Fibroblast of skin of left quadriceps (primary cell): Measurements from ENCODE around the gene FOXP2.
"Not testable (repeated sequence)": the region's sequence is repeated elsewhere in the genome, so short reads cannot be mapped to it uniquely, and the experiment has no call there.

Experiments used
- DNase-seq, 2 experiments: peaks; one replicate each; pipeline ENCODE4 v3.0.0-alpha.2; 2013; ENCODE audit warnings: low read depth in 2 of 2

FOXP2 gene

DNA sequence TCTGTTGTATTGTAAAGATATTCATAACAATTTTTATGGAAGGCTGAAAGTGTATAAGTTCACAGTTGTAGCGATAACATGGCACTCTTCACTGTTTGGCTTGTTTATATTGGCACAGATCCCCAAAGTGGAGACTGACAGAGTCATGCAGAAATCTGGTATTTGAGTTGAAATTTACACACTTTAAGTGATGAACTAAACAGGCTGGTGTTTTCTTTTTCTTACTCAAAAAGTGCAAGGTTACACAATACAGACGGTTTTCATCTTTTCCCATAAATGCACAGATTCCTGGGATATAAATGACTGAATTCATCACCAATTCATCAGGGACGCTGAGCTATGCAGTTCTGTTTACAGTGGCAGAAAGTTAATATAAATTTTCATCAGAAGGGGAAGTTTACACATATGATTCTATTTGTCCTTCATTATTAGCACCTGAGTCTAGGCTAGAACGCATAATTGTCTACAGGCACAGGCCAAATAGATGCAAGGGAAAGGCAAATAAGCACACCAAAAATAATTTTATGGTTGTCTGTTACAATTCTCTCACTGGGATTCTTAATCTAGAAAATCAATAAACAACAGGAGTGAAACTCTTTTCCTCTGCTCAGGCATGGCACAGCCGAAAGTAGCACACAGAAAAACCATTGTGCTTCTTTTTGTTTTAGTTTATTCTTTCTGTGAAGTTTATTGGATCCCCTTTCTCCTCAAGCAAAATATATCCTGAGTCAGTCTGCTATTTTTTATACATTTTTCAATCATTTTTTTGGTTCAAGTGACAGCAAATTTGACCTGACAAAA is 88.0 kb downstream of the FOXP2 start:
- peak; percentile 40 to 47 for DNase-seq

DNA sequence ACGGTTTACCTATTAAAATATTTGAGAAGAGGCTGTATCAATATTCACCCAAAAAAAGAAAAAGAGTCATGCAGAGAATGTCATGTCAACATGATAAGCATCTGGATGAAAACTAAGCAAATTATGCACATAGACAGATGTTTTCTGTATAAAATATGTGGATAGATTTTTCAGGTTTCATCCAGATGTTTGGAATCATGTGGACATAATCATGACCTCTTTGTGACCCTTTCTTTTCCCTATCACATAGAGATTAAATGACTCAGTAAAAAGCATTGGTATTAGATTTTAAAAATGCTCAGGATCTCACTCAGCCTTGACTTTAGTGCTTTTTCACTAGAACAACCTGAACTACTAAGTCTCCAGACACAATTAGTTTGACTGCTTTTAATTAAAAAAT is 90.0 kb downstream of the FOXP2 start:
- peak in 1 of 2 experiments; percentile 12 for DNase-seq

GRCh38 chr7:114507381-114507780 is 92.8 kb downstream of the FOXP2 start:
- no peak for DNase-seq

DNA sequence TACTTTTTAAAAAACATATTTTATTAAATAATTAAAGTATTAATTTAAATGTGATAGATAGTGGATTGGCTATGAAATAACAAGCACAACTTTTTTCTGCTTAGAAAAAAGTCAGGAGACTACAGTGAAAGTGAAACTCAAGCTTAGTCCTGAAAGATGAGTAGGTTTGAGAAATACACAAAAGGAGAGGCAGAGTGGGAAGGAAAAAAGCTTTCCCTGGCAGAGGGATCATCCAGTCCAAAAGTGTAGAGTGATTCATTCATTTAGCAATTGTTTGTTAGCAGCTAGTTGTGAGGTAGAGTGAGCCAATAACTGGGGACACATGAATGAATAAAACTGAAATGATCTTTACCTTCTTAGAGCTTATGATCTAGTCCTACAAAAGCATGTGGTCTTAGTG is 93.5 kb downstream of the FOXP2 start:
- no peak for DNase-seq

- not testable (repeated sequence) for DNase-seq
Measured at GRCh38 chr7:114510824-114511223, 96.2 kb downstream of the FOXP2 start.

GRCh38 chr7:114519240-114519639 is 104.6 kb downstream of the FOXP2 start:
- DNase-seq: no peak

DNA sequence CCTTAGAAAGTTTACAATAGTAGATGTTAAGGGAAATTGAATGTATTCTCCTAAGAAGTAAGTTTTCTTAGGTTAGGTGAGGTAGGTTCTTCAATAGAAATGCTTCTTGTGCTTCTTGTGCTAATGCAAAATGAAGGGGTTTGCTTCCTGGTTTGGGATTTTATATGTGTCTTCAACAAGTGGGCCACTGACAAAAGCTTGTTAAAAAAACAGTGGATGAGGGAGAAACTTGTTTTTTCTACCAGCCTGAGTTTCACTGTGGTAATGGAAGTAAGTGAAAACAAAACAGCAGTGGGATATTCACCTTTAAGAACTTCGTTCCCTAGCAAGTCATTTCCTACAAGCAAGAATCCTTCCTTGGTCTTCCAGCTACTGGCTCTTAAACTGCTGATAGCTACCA is 107.5 kb downstream of the FOXP2 start:
- DNase-seq: no peak

DNA sequence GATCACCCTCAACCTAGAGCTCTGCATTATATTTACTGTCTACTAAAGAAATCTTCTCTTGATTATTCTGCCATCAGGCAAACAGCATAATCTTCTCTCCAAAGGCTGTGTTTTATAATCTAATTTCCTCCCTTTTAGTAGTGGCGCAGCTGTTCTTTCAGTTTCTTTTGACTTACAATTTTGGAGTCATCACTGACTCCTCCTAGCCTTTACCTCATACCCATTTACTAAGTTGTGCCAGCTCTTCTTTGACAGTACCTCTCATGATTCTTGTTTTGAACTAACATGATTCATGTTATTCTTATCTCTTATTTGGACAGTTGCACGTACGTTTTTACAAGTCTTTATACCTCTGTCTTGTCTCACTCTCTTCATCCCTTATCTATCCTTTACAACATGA is 113.0 kb downstream of the FOXP2 start:
- DNase-seq: no peak

DNA sequence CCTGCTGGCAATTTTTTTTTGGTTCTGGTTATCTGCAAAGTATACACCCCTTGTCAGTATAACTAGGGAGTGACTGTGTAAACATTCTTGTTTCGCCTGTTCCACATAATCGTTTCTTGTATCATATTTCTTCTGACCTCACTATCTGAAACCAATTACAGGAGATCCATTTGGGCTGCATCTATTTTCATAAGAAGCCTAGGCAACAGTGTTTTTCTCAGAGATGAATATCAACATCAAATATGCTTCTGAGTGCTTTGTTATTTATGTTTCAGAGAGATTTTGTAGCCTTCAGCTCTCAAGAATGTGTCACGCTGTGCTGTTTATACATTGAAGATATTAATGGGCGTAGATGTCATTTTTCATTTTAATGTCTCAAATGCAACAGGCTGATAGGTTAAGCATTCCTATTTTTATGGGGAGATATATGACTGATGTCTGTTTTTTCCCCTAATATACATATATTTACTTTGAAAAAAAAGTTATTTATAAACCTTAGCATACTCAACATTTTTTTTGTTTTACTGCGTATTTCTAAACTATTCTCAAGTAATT is 115.5 kb downstream of the FOXP2 start:
- peak; percentile 67 to 72 for DNase-seq

DNA sequence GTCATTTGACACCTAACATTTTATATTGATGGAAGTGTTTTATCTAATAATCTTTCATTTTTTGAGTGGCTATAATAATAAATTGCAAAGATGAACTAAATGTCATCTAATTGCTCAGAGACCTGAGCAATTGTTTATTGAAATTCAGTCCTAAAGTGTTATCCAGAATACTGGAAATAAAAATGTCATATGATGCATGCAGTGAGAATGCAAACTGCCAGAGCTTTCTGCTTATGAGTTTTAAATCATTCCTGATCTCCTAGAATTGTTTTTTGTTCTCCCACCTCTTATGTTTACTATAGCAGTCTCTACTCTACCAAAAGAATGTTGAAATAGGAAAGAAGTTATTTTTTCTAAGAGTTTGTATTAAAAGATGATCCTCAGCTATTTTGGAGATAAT is 116.7 kb downstream of the FOXP2 start:
- DNase-seq: no peak

GRCh38 chr7:114533131-114533530 is 118.5 kb downstream of the FOXP2 start:
- no peak for DNase-seq

GRCh38 chr7:114534953-114535352 is 120.3 kb downstream of the FOXP2 start:
- DNase-seq: no peak

GRCh38 chr7:114539575-114539974 is 125.0 kb downstream of the FOXP2 start:
- DNase-seq: peak in 1 of 2 experiments; percentile 27

GRCh38 chr7:114540291-114540690 is 125.7 kb downstream of the FOXP2 start:
- no peak for DNase-seq

GRCh38 chr7:114547346-114547745 is 132.7 kb downstream of the FOXP2 start:
- not testable (repeated sequence) for DNase-seq

- no peak for DNase-seq
Measured at GRCh38 chr7:114548081-114548980, 133.7 kb downstream of the FOXP2 start.

GRCh38 chr7:114554781-114555537 is 140.3 kb downstream of the FOXP2 start:
- DNase-seq: no peak

GRCh38 chr7:114567416-114567815 is 152.8 kb downstream of the FOXP2 start:
- DNase-seq: peak; percentile 29 to 37

DNA sequence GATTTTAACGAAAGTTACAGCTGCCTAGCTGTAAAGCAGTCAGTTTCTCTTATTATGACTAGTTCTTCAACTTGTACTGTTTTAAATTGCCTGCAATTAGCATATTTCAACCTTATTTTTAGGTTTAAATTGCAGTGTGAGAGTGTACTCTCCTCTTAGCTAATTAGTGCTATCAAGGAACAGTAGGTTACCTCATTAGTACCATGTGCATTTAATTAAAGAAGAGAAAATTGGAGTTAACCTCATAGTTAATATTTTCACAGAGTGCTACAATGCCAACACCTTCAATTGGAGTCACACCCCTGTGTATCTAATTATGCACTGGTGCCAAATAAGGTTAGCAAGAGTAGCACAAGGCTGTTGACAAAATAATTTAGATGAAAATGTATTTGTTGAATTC is 154.6 kb downstream of the FOXP2 start:
- no peak for DNase-seq

- DNase-seq: peak; percentile 20 to 22
Measured at GRCh38 chr7:114574384-114574783, 159.8 kb downstream of the FOXP2 start.

DNA sequence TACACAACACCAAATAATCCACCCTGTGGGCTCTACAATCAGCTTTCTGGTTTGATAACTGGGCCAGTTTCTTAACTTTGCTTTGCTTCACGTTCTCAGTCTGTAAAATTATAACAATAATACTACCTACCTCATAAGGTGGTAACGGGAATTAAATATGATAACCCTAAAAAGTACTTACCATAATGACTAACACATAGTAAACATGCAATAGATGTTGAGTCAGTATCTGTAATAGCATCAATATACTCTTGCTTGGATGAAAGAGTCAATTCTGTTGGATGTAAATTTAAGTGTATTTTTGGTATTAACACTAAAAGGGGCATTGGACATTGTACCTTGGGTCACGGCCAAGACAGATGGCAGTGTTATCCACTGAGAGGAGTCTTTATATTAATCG is 160.5 kb downstream of the FOXP2 start:
- no peak for DNase-seq

- not testable (repeated sequence) for DNase-seq
Measured at GRCh38 chr7:114580963-114581362, 166.3 kb downstream of the FOXP2 start.
